Measurements from ENCODE around the gene ATF5.

Gene ATF5

GRCh38 chr19:49894879-49895565, 34.0 kb upstream of the ATF5 start:
- DNase-seq (ENCODE audit: low spot score): no peak

GRCh38 chr19:49895566-49896297, 33.3 kb upstream of the ATF5 start:
- no peak for DNase-seq (ENCODE audit: low spot score)

- peak; percentile 32 for DNase-seq (ENCODE audit: low spot score)
Observed at GRCh38 chr19:49896863-49897621, 32.0 kb upstream of the ATF5 start, which contains the start of gene IL4I1. TSS of gene IL4I1 (minus strand) at chr19:49896887. CDS start at chr19:49896160, 727 bp downstream.

GRCh38 chr19:49904136-49904535, 24.9 kb upstream of the ATF5 start:
- no peak for DNase-seq (ENCODE audit: low spot score)

- DNase-seq (ENCODE audit: low spot score): no peak
Observed at GRCh38 chr19:49906879-49907564, 22.0 kb upstream of the ATF5 start.

GRCh38 chr19:49907745-49908446, 21.1 kb upstream of the ATF5 start:
- no peak for DNase-seq (ENCODE audit: low spot score)

- DNase-seq (ENCODE audit: low spot score): no peak
Observed at GRCh38 chr19:49908480-49909420, 20.3 kb upstream of the ATF5 start.

GRCh38 chr19:49910179-49910578, 18.8 kb upstream of the ATF5 start:
- no peak for DNase-seq (ENCODE audit: low spot score)

- DNase-seq (ENCODE audit: low spot score): no peak
Observed at GRCh38 chr19:49911381-49912145, 17.4 kb upstream of the ATF5 start.

- DNase-seq (ENCODE audit: low spot score): no peak
Observed at GRCh38 chr19:49912965-49913685, 15.9 kb upstream of the ATF5 start.

GRCh38 chr19:49913720-49914119, 15.3 kb upstream of the ATF5 start:
- no peak for DNase-seq (ENCODE audit: low spot score)

- no peak for DNase-seq (ENCODE audit: low spot score)
Observed at GRCh38 chr19:49915271-49915670, 13.7 kb upstream of the ATF5 start.

- no peak for DNase-seq (ENCODE audit: low spot score)
Observed at GRCh38 chr19:49916839-49917733, 11.9 kb upstream of the ATF5 start.

GRCh38 chr19:49918089-49918488, 10.9 kb upstream of the ATF5 start:
- DNase-seq (ENCODE audit: low spot score): no peak

GRCh38 chr19:49920624-49921363, 8.2 kb upstream of the ATF5 start:
- no peak for DNase-seq (ENCODE audit: low spot score)

- peak; percentile 79 for DNase-seq (ENCODE audit: low spot score)
Observed at GRCh38 chr19:49921871-49922795, 6.9 kb upstream of the ATF5 start.

All from GM03348 (cell line).